Astrocyte of the cerebellum (primary cell): Measurements from ENCODE around the gene TFCP2.

ENCODE experiments used
- DNase-seq: peaks from one replicate; pipeline ENCODE4 v3.0.0-alpha.2; 2011; ENCODE audit warnings: low read depth
- H3K4me3 ChIP-seq: 2 replicates; pipeline ENCODE4 v1.5.1; 2011; ENCODE audit warnings: mild to moderate bottlenecking, low read depth, low read length, moderate library complexity
- in situ Hi-C: cut with HindIII; loops from 2 replicates; pipeline ENCODE4 v1.10.0; 2017; ENCODE audit warnings: low sequenced_read_pairs
- TF ChIP-seq, protein P1 (sequence below): IDR thresholded peaks from 2 replicates; pipeline ENCODE4 v1.5.1; 2012; ENCODE audit warnings: low read length, low read depth, moderate library complexity, mild to moderate bottlenecking; ENCODE audit errors: missing control alignments

TFCP2 gene

DNA sequence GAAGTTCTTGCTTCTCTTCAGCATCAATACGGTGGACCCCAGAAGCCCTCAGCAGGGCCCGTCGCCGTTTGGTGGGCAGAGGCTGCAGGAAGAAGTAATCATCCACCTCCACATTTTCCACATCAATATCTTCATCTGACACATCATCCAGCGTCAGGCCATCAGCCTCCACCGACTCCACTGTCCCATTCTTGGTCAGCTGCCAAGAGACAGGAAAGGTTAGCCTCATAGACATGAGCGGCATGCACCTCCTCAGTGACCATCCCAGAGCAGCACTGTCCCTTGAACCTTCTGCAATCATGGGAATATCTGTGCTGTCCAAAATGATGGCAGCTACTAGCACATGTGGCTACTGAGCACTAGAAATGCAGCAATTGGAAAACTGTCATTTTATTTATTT, 105.2 kb downstream of the TFCP2 start:
- in situ Hi-C loops: no loop called here
- no peak for DNase-seq
- TF ChIP-seq, protein P1, sequence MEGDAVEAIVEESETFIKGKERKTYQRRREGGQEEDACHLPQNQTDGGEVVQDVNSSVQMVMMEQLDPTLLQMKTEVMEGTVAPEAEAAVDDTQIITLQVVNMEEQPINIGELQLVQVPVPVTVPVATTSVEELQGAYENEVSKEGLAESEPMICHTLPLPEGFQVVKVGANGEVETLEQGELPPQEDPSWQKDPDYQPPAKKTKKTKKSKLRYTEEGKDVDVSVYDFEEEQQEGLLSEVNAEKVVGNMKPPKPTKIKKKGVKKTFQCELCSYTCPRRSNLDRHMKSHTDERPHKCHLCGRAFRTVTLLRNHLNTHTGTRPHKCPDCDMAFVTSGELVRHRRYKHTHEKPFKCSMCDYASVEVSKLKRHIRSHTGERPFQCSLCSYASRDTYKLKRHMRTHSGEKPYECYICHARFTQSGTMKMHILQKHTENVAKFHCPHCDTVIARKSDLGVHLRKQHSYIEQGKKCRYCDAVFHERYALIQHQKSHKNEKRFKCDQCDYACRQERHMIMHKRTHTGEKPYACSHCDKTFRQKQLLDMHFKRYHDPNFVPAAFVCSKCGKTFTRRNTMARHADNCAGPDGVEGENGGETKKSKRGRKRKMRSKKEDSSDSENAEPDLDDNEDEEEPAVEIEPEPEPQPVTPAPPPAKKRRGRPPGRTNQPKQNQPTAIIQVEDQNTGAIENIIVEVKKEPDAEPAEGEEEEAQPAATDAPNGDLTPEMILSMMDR: no peak
- no peak overlapping the region for H3K4me3 ChIP-seq

DNA sequence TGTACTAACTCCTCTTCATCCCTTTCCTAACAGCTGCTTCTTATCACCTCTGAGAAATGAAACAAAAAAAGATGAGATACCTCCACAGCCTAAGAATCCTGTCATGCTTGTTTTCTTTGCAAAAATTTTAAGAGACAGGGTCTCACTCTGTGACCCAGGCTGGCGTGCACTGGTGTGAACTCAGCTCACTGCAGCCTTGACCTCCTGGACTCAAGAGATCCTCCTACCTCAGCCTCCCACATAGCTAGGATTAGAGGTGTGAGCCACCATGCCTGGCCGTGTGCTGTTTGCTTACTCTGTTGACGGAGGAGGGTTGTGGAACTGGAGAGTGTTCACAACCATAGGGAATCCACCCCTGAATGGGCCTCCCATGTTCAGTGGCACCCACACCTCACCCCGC, 105.7 kb downstream of the TFCP2 start:
- H3K4me3 ChIP-seq: no peak overlapping the region
- in situ Hi-C loops: no loop called here
- TF ChIP-seq, protein P1: no peak
- no peak for DNase-seq

DNA sequence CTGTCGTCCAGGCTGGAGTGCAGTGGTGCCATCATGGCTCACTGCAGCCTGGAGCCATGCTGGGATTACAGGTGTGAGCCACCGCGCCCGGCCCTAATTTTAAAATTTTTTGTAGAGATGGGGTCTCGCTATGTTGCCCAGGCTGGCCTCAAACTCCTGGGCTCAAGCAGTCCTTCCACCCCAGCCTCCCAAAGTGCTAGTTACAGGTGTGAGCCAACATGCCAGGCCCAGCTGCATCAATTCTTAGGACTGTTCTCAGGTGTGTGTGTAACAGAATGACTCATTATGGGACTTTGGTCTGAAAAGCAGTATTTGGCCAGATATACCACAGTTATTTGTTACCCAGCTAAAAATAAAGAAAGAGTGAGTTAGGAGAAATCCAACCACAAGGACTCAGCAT, 107.4 kb downstream of the TFCP2 start:
- no peak overlapping the region for H3K4me3 ChIP-seq
- in situ Hi-C loops: no loop called here
- TF ChIP-seq, protein P1: no peak
- DNase-seq: no peak

DNA sequence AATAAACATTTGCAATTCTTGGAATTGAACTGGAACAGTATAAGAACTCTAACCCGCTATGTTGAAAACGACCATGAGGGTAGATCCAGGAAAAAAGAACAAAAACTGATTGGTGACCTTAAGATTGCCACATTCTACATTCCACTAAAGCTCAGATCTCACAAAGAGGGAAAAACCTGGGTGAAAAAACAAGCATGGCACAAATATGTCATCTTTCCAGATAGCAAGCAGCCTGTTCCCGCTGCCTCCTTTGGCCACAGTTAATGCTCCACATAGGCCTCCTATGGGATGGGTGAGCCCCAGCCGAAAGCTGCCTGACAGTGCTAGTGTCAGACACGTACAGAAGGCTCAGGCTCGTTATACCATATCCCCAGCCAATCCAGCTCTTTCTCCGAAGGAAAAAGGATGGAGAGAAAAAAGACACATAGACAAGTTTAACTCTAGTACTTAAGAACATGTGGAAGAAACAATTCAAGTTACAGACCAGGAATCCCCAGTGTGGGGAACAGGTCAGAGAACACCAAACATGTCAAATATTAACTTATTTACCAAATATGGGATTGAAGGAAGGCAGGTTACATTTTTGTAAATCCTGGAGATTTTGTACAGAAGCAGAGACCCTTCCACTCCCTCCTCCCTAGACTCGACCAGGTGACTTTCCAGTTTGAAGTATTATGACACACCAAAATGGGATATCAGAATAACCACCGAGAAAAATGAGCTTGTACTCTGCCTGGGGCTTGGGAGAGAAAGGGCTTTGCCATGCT, 110.1 kb downstream of the TFCP2 start:
- in situ Hi-C loops: no loop called here
- H3K4me3 ChIP-seq: no peak overlapping the region
- no peak for DNase-seq
- TF ChIP-seq, protein P1: no peak

DNA sequence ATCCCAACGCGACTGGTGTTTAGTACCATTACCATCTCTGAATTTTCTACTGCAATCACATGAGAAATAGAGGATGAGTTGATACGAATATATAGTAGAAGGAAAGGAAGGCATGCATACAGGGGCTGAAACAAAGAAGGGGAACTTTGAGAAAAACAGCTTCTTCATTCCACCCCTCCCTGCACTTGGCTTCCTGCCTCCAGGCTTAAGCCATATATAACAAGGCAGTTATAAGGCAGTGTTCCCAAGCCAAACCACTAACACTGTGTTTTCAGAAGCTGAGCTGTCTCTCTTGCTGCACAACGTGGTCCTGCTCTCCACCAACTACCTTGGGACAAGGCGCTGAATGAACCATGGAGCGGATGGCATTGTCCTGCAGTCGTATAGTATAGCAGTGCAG, 113.8 kb downstream of the TFCP2 start:
- TF ChIP-seq, protein P1: no peak
- no peak for DNase-seq
- in situ Hi-C loops: no loop called here
- H3K4me3 ChIP-seq: no peak overlapping the region

DNA sequence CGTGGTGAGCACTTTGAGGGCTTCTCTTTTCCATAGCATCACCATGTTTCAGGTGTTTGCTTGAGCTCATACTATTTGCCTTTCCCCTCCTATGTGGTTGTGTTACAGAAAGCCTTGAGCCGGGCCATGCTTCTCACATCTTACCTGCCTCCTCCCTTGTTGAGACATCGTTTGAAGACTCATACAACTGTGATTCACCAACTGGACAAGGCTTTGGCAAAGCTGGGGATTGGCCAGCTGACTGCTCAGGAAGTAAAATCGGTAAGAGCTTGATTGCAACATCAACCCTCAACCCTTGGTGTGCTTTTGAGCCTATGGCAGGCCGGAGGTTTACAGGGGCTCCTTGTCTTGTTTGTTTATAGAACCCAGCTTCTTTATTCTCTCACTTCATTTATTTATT, 116.7 kb downstream of the TFCP2 start:
- in situ Hi-C loops: no loop called here
- TF ChIP-seq, protein P1: no peak
- no peak for DNase-seq
- H3K4me3 ChIP-seq: no peak overlapping the region
